GM12878 (cell line): ENCODE measurements around the gene COL26A1. TPM values are rescaled to one million over a fixed set of nuclear protein-coding genes. Genes with fewer than 3 reads are reported as not detected.

Source experiments
- ATAC-seq: fragments of 200-7000 bp; cut with Tn5 transposase; 3 replicates; pipeline ENCODE4 v1.9.1; 2020; ENCODE audit warnings: mild to moderate bottlenecking, moderate library complexity
- BruUV-seq: library from RNA; stranded (reverse); fragments of 400-500 nt; replicated peaks from 2 replicates; lab custom pipeline; 2021; lab: Mats Ljungman, UMichigan
- CTCF ChIA-PET: fragments of 300-600 bp; sonication (Branson Sonifier 250); formaldehyde crosslinking; extraction: SDS; loops from one replicate; lab custom pipeline; 2021; ENCODE audit warnings: inconsistent platforms; lab: Yijun Ruan, JAX
- POLR2A ChIA-PET: fragments of 350-600 bp; formaldehyde crosslinking; extraction: SDS; loops from one replicate; lab custom pipeline; 2021; ENCODE audit warnings: inconsistent platforms; lab: Charles Lee
- RAD21 ChIA-PET: fragments of 300-600 bp; sonication (Branson Sonifier 250); formaldehyde crosslinking; loops from one replicate; lab custom pipeline; 2023; ENCODE audit warnings: antibody characterized with exemption; ENCODE audit not compliant: unreplicated experiment; lab: Charles Lee
- SMC1A ChIA-PET: fragments of 300-600 bp; sonication (Branson Sonifier 250); formaldehyde crosslinking; loops from one replicate; lab custom pipeline; 2023; ENCODE audit not compliant: unreplicated experiment, uncharacterized antibody; lab: Charles Lee
- DNase-seq: peaks from one replicate; pipeline ENCODE4 v3.0.0-alpha.2; 2011; ENCODE audit warnings: low read depth, low spot score
- FAIRE-seq: peaks from 3 replicates; lab custom pipeline; 2011; peaks lifted over from hg19 to GRCh38; lab: Jason Lieb, UNC
- H2AFZ ChIP-seq: 2 replicates; pipeline ENCODE4 v1.6.0; 2011; ENCODE audit warnings: low read depth, low read length, control low read depth; ENCODE audit not compliant: control insufficient read depth
- H3K27ac ChIP-seq: 2 replicates; pipeline ENCODE4 v1.5.1; 2011; ENCODE audit warnings: control low read depth; ENCODE audit not compliant: control insufficient read depth, insufficient read depth
- H3K27me3 ChIP-seq, 2 experiments: replicated peaks in 1 of 2; 2 replicates each; pipeline versions ENCODE4 v1.6.0 to v1.6.1; 2011; ENCODE audit warnings: low read length in 1 of 2; ENCODE audit not compliant: control insufficient read depth in 2 of 2, insufficient read depth in 2 of 2
- H3K36me3 ChIP-seq, 2 experiments: 2 replicates each; pipeline ENCODE4 v1.5.1; 2011; ENCODE audit warnings: low read length in 1 of 2; ENCODE audit not compliant: control insufficient read depth in 2 of 2, insufficient read depth in 2 of 2
- H3K4me1 ChIP-seq: 2 replicates; pipeline ENCODE4 v1.6.1; 2011; ENCODE audit warnings: mild to moderate bottlenecking, low read length, moderate library complexity, mixed read lengths; ENCODE audit not compliant: control insufficient read depth, insufficient read depth
- H3K4me2 ChIP-seq: 2 replicates; pipeline ENCODE4 v1.6.0; 2011; ENCODE audit warnings: control low read depth; ENCODE audit not compliant: control insufficient read depth, insufficient read depth
- H3K4me3 ChIP-seq: fragments of 200-600 bp; sonication (generic); 2 replicates; pipeline ENCODE4 v1.5.1; 2016
- H3K79me2 ChIP-seq: 2 replicates; pipeline ENCODE4 v1.6.0; 2011; ENCODE audit warnings: low read length; ENCODE audit not compliant: control insufficient read depth, insufficient read depth
- H3K9ac ChIP-seq: 2 replicates; pipeline ENCODE4 v1.8.0; 2011; ENCODE audit warnings: low read length, control low read depth, mixed read lengths; ENCODE audit not compliant: control insufficient read depth, insufficient read depth
- H3K9me3 ChIP-seq: replicated peaks from 3 replicates; pipeline ENCODE4 v1.5.1; 2011; ENCODE audit warnings: mild to moderate bottlenecking, low read length; ENCODE audit not compliant: control insufficient read depth, insufficient read depth
- H4K20me1 ChIP-seq: 2 replicates; pipeline ENCODE4 v1.6.0; 2011; ENCODE audit not compliant: control insufficient read depth, insufficient read depth
- BMI1 ChIP-seq: fragments of 450-650 bp; IDR thresholded peaks from 2 replicates; pipeline ENCODE4 v1.6.1; 2016; ENCODE audit warnings: mild to moderate bottlenecking, moderate library complexity, borderline replicate concordance
- CREM ChIP-seq: IDR thresholded peaks from 2 replicates; pipeline ENCODE4 v1.6.1; 2014; ENCODE audit warnings: antibody characterized with exemption, low read depth
- EZH2 ChIP-seq: IDR thresholded peaks from 2 replicates; pipeline ENCODE4 v1.6.1; 2012; ENCODE audit warnings: low read depth, mild to moderate bottlenecking, control low read depth, inconsistent platforms, low read length, borderline replicate concordance; ENCODE audit not compliant: control insufficient read depth
- FOXM1 ChIP-seq: IDR thresholded peaks from 2 replicates; pipeline ENCODE4 v1.6.1; 2012; ENCODE audit warnings: low read depth, mild to moderate bottlenecking, inconsistent platforms, low read length, moderate library complexity
- IRF3 ChIP-seq: fragments of 450-650 bp; IDR thresholded peaks from 2 replicates; pipeline ENCODE4 v1.6.1; 2014; ENCODE audit warnings: mild to moderate bottlenecking
- NFIC ChIP-seq: IDR thresholded peaks from 2 replicates; pipeline ENCODE4 v1.6.1; 2012; ENCODE audit warnings: low read depth, mild to moderate bottlenecking, inconsistent platforms, low read length, moderate library complexity
- RAD51 ChIP-seq: fragments of 450-650 bp; IDR thresholded peaks from 2 replicates; pipeline ENCODE4 v1.6.1; 2016; ENCODE audit warnings: moderate library complexity, mild to moderate bottlenecking, inconsistent platforms
- RELB ChIP-seq: fragments of 450-650 bp; IDR thresholded peaks from 2 replicates; pipeline ENCODE4 v1.6.1; 2017; ENCODE audit warnings: low read depth, mild to moderate bottlenecking, moderate library complexity
- SMARCA5 ChIP-seq: fragments of 450-650 bp; IDR thresholded peaks from 2 replicates; pipeline ENCODE4 v1.6.1; 2017; ENCODE audit warnings: mild to moderate bottlenecking
- WGBS: methylation state at CpG from one replicate; pipeline ENCODE4 v1.1.6; 2016; ENCODE audit warnings: low lambda C conversion rate; ENCODE audit not compliant: insufficient replicate concordance, insufficient coverage; ENCODE audit errors: missing lambda C conversion rate; 5-methylcytosine and 5-hydroxymethylcytosine counted together
- in situ Hi-C: fragments of 300-500 bp; cut with MboI; formaldehyde crosslinking; loops from 9 replicates; pipeline ENCODE4 v1.14.3; 2018; ENCODE audit warnings: mixed read lengths
- intact Hi-C: fragments of 100-400 bp; cut with micrococcal nuclease; formaldehyde crosslinking; loops from one replicate; pipeline ENCODE4 v1.14.2; 2022; ENCODE audit not compliant: unreplicated experiment
- polyA plus RNA-seq, 11 experiments: library from polyadenylated mRNA; depleted of rRNA in 4 of 11; unstranded in 6 of 11; stranded (reverse) in 5 of 11; fragments of >200 nt; fragmentation: Nextera tagmentation in 4 of 11; fragmentation: Illumina TruSeq in 1 of 11; extraction: Ambion mirVana in 4 of 11; extraction: Trizol in 1 of 11; gene quantifications; 1 replicate in 1 of 11; 2 replicates in 10 of 11; pipeline versions ENCODE4 v1.2.1 to v1.2.3, GENCODE V29; 2011 to 2016; ENCODE audit warnings: inconsistent platforms in 2 of 11, missing spikeins in 2 of 11, low read depth in 1 of 11
- total RNA-seq, 4 experiments: library from RNA; depleted of rRNA in 3 of 4; stranded (reverse); fragments of >200 nt in 3 of 4; fragmentation: Illumina TruSeq in 1 of 4; extraction: Trizol in 1 of 4; gene quantifications; 2 replicates each; pipeline versions ENCODE4 v1.2.1 to v1.2.3, GENCODE V29; 2013 to 2021

Gene COL26A1
- total and polyA plus RNA-seq, 10 of the 15 experiments (the other 5 are each of a cell fraction or from before 2014, with no cell fraction given) = 0.08 TPM; not detected in 9

GRCh38 chr7:101536668-101537067 lies 174.0 kb downstream of the COL26A1 start:
- ChIA-PET CTCF (interaction anchor here (0.9 kb wide), 1 partner anchor 172 kb away, joined by 3 read pairs; no protein-coding TSS in a partner anchor), RAD21 (no interaction called here), SMC1A (interaction anchor here (1.1 kb wide), 1 partner anchor 25 kb away, joined by 3 read pairs; no protein-coding TSS in a partner anchor), POLR2A (no interaction called here)
- no TSS peak for BruUV-seq
- no peaks in the 10 kb centered on the region; a peak in 1 of 4 replicates for H3K27me3 ChIP-seq
- no peak for TF ChIP-seq CREM
- TF ChIP-seq FOXM1 = no peak
- TF ChIP-seq SMARCA5 = no peak
- no peak for TF ChIP-seq NFIC
- TF ChIP-seq BMI1 = no peak
- no peak for TF ChIP-seq IRF3
- no peak for TF ChIP-seq RAD51
- no peak for TF ChIP-seq EZH2
- TF ChIP-seq RELB = no peak
- no peak overlapping the region for H3K27ac ChIP-seq
- H3K36me3 ChIP-seq = no peaks in the 10 kb centered on the region
- ATAC-seq (no peak), DNase-seq (no peak), FAIRE-seq (no peak)
- H4K20me1 ChIP-seq = no peaks in the 10 kb centered on the region
- 27% methylated on average over 4 of the region's 4 CpGs for WGBS
- H3K79me2 ChIP-seq = no peaks in the 10 kb centered on the region
- in situ Hi-C loops (no loop called here), intact Hi-C loops (no loop called here)
- no peaks in the 10 kb centered on the region for H3K4me1 ChIP-seq
- H3K4me3 ChIP-seq = no peak overlapping the region
- H3K4me2 ChIP-seq = no peak overlapping the region
- no peak overlapping the region for H2AFZ ChIP-seq
- no peaks in the 10 kb centered on the region for H3K9me3 ChIP-seq
- H3K9ac ChIP-seq = no peak overlapping the region
